Astrocyte (in vitro differentiated cells and primary cell): ENCODE results near the gene APOBR. TPM values are rescaled to one million over a fixed set of nuclear protein-coding genes. Genes with fewer than 3 reads are reported as not detected.

Experiments used
- DNase-seq: peaks from one replicate; pipeline ENCODE4 v3.0.0-alpha.2; 2010; ENCODE audit warnings: low read depth
- FAIRE-seq: peaks from 2 replicates; lab custom pipeline; 2011; peaks lifted over from hg19 to GRCh38; lab: Jason Lieb, UNC
- H2AFZ ChIP-seq: 2 replicates; pipeline ENCODE4 v1.6.0; 2012; ENCODE audit warnings: low read depth, low read length, inconsistent platforms
- H3K27ac ChIP-seq: 2 replicates; pipeline ENCODE4 v1.5.1; 2011; ENCODE audit warnings: low read depth, low read length, inconsistent platforms
- H3K27me3 ChIP-seq: 2 replicates; pipeline ENCODE4 v1.6.0; 2011; ENCODE audit warnings: low read length, inconsistent platforms; ENCODE audit not compliant: insufficient read depth
- H3K36me3 ChIP-seq: 2 replicates; pipeline ENCODE4 v1.5.1; 2011; ENCODE audit warnings: low read length, inconsistent platforms; ENCODE audit not compliant: insufficient read depth
- H3K4me1 ChIP-seq: 2 replicates; pipeline ENCODE4 v1.5.1; 2011; ENCODE audit warnings: low read length, inconsistent platforms; ENCODE audit not compliant: insufficient read depth
- H3K4me2 ChIP-seq: 2 replicates; pipeline ENCODE4 v1.6.0; 2012; ENCODE audit warnings: low read length, inconsistent platforms
- H3K4me3 ChIP-seq: 2 replicates; pipeline ENCODE4 v1.5.1; 2011; ENCODE audit warnings: low read depth, mild to moderate bottlenecking, low read length, inconsistent platforms; ENCODE audit not compliant: insufficient read depth
- H3K79me2 ChIP-seq: 2 replicates; pipeline ENCODE4 v1.6.0; 2012; ENCODE audit warnings: mild to moderate bottlenecking, low read length, inconsistent platforms; ENCODE audit not compliant: insufficient read depth
- H3K9ac ChIP-seq: 2 replicates; pipeline ENCODE4 v1.6.0; 2012; ENCODE audit warnings: mild to moderate bottlenecking, low read length, inconsistent platforms
- H3K9me3 ChIP-seq: 2 replicates; pipeline ENCODE4 v1.5.1; 2012; ENCODE audit warnings: low read depth, mild to moderate bottlenecking, low read length, inconsistent platforms; ENCODE audit not compliant: insufficient read depth
- H4K20me1 ChIP-seq: 2 replicates; pipeline ENCODE4 v1.6.0; 2012; ENCODE audit warnings: low read length, inconsistent platforms; ENCODE audit not compliant: insufficient read depth
- H3K27ac Mint-ChIP-seq: one replicate; pipeline ENCODE4 v1.8.0; 2021; ENCODE audit warnings: mild to moderate bottlenecking, mixed read lengths; ENCODE audit not compliant: unreplicated experiment
- H3K27me3 Mint-ChIP-seq: one replicate; pipeline ENCODE4 v1.8.0; 2021; ENCODE audit warnings: low read depth, mixed read lengths; ENCODE audit not compliant: unreplicated experiment
- H3K36me3 Mint-ChIP-seq: one replicate; pipeline ENCODE4 v1.8.0; 2021; ENCODE audit warnings: low read depth, mixed read lengths; ENCODE audit not compliant: unreplicated experiment
- H3K4me1 Mint-ChIP-seq: one replicate; pipeline ENCODE4 v1.8.0; 2021; ENCODE audit warnings: low read depth, mixed read lengths; ENCODE audit not compliant: unreplicated experiment
- H3K4me3 Mint-ChIP-seq: one replicate; pipeline ENCODE4 v1.8.0; 2021; ENCODE audit warnings: mild to moderate bottlenecking, moderate library complexity, mixed read lengths; ENCODE audit not compliant: unreplicated experiment
- H3K9me3 Mint-ChIP-seq: one replicate; pipeline ENCODE4 v1.8.0; 2021; ENCODE audit warnings: mild to moderate bottlenecking, mixed read lengths; ENCODE audit not compliant: unreplicated experiment
- EZH2 ChIP-seq: IDR thresholded peaks from 2 replicates; pipeline ENCODE4 v1.6.1; 2012; ENCODE audit warnings: mild to moderate bottlenecking, low read length, inconsistent platforms; ENCODE audit not compliant: insufficient read depth
- total RNA-seq: library from RNA; stranded (reverse); gene quantifications from 2 replicates; pipeline ENCODE4 v1.2.1, GENCODE V29; 2021
- TF ChIP-seq, protein P1 (sequence below): IDR thresholded peaks from 2 replicates; pipeline ENCODE4 v1.5.1; 2011; ENCODE audit warnings: low read depth, mild to moderate bottlenecking, inconsistent platforms, low read length, moderate library complexity; ENCODE audit not compliant: insufficient read depth

The APOBR gene
- total RNA-seq, 1 donor from 2014 or later: not detected

- peaks cover 4% of the 10 kb centered on the region for H3K4me1 Mint-ChIP-seq
- peak overlapping the region; percentile 58 for H3K27ac Mint-ChIP-seq
- H3K4me3 ChIP-seq: no peak overlapping the region
- no peaks in the 10 kb centered on the region for H3K36me3 Mint-ChIP-seq
- TF ChIP-seq, protein P1, sequence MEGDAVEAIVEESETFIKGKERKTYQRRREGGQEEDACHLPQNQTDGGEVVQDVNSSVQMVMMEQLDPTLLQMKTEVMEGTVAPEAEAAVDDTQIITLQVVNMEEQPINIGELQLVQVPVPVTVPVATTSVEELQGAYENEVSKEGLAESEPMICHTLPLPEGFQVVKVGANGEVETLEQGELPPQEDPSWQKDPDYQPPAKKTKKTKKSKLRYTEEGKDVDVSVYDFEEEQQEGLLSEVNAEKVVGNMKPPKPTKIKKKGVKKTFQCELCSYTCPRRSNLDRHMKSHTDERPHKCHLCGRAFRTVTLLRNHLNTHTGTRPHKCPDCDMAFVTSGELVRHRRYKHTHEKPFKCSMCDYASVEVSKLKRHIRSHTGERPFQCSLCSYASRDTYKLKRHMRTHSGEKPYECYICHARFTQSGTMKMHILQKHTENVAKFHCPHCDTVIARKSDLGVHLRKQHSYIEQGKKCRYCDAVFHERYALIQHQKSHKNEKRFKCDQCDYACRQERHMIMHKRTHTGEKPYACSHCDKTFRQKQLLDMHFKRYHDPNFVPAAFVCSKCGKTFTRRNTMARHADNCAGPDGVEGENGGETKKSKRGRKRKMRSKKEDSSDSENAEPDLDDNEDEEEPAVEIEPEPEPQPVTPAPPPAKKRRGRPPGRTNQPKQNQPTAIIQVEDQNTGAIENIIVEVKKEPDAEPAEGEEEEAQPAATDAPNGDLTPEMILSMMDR: no peak
- TF ChIP-seq EZH2: no peak
- H4K20me1 ChIP-seq: no peaks in the 10 kb centered on the region
- FAIRE-seq (no peak), DNase-seq (no peak)
- H3K27ac ChIP-seq: no peak overlapping the region
- no peaks in the 10 kb centered on the region for H3K79me2 ChIP-seq
- H3K9me3 Mint-ChIP-seq: no peaks in the 10 kb centered on the region
- H3K9me3 ChIP-seq: no peaks in the 10 kb centered on the region
- H3K27me3 Mint-ChIP-seq: peaks cover 2% of the 10 kb centered on the region
- H2AFZ ChIP-seq: no peak overlapping the region
- no peak overlapping the region for H3K9ac ChIP-seq
- H3K36me3 ChIP-seq: no peaks in the 10 kb centered on the region
- H3K27me3 ChIP-seq: no peaks in the 10 kb centered on the region
- H3K4me2 ChIP-seq: no peak overlapping the region
- peaks cover 2% of the 10 kb centered on the region for H3K4me1 ChIP-seq
- no peak overlapping the region for H3K4me3 Mint-ChIP-seq
Observed at GRCh38 chr16:28511801-28512789, 17.7 kb downstream of the APOBR start.

DNA sequence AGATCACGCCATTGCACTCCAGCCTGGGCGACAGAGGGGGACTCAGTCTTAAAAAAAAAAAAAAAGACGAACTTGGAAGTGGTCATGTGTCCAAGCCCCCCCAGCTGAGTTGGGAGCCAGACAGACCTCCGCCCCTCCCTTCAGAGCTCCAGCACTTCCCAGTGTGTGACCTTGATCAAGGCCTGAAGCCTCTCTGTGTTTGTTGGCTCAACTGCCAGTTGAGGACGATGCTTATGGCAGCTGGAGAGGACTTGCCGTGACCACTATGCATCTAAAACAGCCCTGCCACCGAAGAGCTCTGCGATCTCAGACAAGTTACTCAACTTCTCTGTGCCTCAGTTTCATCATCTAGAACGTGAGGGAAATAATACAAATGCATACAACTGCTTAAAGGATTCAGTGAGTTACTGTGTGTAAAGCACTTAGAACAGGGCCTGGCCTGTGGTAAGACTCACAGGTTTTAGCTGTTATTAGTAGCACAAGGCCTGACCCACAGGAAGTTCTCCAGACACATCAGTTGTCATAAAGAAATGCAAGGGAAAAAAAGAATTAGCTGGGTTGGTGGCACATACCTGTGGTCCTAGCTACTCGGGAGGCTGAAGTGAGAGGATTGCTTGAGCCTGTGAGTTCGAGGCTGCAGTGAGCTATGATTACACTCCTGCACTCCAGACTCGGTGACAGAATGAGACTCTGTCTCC lies 19.2 kb downstream of the APOBR start:
- H3K27ac ChIP-seq: no peak overlapping the region
- no peaks in the 10 kb centered on the region for H3K36me3 Mint-ChIP-seq
- H3K4me3 ChIP-seq: no peak overlapping the region
- H3K79me2 ChIP-seq: no peaks in the 10 kb centered on the region
- peak; percentile 58 for DNase-seq
- H3K27ac Mint-ChIP-seq: peak overlapping the region; percentile 79
- H3K36me3 ChIP-seq: no peaks in the 10 kb centered on the region
- no peaks in the 10 kb centered on the region for H3K9me3 Mint-ChIP-seq
- TF ChIP-seq, protein P1: no peak
- no peak for TF ChIP-seq EZH2
- peak overlapping the region; percentile 69 for H2AFZ ChIP-seq
- peaks cover 2% of the 10 kb centered on the region for H3K4me1 ChIP-seq
- no peak for FAIRE-seq
- H3K4me3 Mint-ChIP-seq: no peak overlapping the region
- H3K4me1 Mint-ChIP-seq: peaks cover 4% of the 10 kb centered on the region
- H3K9me3 ChIP-seq: no peaks in the 10 kb centered on the region
- no peaks in the 10 kb centered on the region for H4K20me1 ChIP-seq
- H3K27me3 Mint-ChIP-seq: no peaks in the 10 kb centered on the region
- H3K9ac ChIP-seq: no peak overlapping the region
- H3K27me3 ChIP-seq: no peaks in the 10 kb centered on the region
- no peak overlapping the region for H3K4me2 ChIP-seq
